NCI-H2107 treated with DMSO at 0.1 percent for 48 hours (cell line): ENCODE data around the gene FITM1.

ENCODE experiments used
- DNase-seq: peaks from one replicate; lab custom pipeline; 2025; ENCODE audit not compliant: unreplicated experiment; lab: John Stamatoyannopoulos, UW

The FITM1 gene

GRCh38 chr14:24130380-24130716 lies at the start of gene FITM1:
Gene FITM1, plus strand, starts transcription at chr14:24130659. Its CDS starts 905 bp downstream, at chr14:24131564.
- no peak for DNase-seq

GRCh38 chr14:24080888-24081738 lies 49.3 kb upstream of the FITM1 start:
- DNase-seq, result peak; percentile 63

GRCh38 chr14:24081739-24082211 lies 48.7 kb upstream of the FITM1 start:
- DNase-seq, result no peak

GRCh38 chr14:24082411-24083080 lies 47.9 kb upstream of the FITM1 start:
- no peak for DNase-seq

DNA sequence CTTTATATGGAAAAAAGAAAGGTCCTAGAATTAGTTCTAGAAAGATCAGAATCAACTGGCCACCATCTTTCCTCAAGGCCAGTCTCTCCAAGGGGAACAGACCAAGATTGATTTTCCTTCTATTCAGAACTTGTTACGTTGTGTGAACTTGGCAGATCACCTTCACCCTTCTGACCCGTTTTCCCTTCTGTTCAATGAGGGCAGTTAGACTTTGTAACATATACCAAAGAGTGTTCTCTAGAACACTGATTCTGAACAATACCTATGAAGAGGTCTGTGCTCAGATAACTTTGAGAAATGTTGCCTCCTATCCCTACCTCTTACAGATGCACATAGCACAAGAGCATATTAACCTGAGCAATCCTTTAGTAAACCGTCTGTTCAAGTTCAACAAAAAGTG lies 47.0 kb upstream of the FITM1 start:
- no peak for DNase-seq

GRCh38 chr14:24084440-24084839 lies 46.0 kb upstream of the FITM1 start:
- no peak for DNase-seq

DNA sequence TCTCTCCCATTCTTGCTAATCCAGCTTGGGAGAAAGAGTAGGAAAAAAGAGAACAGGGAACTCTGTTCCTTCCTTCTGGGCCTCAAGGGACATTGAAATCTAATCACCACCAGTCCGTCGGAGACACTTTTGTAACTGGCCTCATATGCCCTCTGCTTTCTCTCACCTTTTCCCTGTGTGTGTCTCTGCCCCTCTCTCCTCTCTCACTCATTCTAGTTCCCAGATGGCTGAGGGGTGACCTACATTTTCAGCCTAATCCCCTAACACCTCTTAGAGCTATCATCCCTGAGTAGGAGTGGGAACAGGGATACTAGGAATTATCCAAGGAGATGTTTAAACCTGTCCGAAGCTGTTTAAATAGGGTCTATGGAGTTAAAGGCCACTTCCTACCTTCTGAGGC lies 45.2 kb upstream of the FITM1 start:
- DNase-seq, result no peak

- no peak for DNase-seq
Measured at GRCh38 chr14:24086193-24086955, 44.1 kb upstream of the FITM1 start.

GRCh38 chr14:24087004-24087403 lies 43.5 kb upstream of the FITM1 start:
- DNase-seq, result no peak

- no peak for DNase-seq
Measured at GRCh38 chr14:24088095-24088494, 42.4 kb upstream of the FITM1 start.

GRCh38 chr14:24089890-24090289 lies 40.6 kb upstream of the FITM1 start:
- no peak for DNase-seq

DNA sequence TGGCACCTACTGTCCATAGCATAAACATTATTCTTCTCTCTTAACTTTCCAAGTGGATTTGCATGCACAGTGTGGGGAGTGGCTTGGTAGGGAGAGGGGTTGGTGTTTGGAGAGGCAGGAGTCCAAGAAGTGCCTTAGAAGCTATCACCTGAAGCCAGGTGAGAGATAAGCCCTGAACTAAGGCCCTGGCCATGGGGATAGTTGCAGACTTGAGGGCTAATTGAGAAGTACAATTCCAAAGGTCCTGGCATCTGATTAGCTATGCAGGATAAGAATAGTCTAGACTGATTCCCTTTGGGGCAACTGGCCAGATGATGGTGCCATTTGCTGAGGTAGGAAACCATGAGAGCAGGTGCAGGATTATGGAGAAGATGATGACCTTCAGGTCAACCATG lies 38.4 kb upstream of the FITM1 start:
- no peak for DNase-seq

DNA sequence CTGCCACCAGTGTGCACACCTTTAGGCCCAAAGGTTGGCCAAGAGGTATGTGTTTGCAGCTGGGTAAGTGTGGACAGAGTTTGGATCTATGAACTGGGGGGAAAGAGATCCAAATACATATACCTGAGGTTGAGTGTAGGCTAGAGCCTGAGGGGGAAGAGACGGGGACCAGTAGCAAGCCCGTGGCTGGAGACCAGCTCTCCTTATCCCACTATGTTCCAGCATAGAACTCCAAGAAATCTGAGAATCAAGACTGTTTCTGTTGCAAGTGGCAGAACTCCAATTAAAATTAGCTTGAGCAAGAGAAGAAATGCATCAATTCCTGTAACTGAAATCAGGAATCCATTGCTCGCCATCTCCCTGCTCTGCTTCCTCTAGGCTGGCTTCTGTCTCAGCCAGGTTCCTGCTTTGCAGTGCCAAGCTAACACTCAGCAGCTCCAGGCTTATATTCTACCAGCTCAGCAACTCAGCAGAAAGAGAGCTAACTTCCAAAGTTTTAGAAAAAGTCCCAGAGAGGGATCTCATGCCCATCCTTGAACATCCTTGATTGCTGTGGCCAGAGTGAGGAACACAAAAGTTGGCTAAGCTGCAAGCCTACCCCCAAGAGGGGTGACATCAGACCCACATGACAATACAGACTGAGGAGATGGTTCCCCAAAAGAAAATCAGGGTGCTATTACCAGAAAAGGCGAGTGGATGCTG lies 37.8 kb upstream of the FITM1 start:
- no peak for DNase-seq

DNA sequence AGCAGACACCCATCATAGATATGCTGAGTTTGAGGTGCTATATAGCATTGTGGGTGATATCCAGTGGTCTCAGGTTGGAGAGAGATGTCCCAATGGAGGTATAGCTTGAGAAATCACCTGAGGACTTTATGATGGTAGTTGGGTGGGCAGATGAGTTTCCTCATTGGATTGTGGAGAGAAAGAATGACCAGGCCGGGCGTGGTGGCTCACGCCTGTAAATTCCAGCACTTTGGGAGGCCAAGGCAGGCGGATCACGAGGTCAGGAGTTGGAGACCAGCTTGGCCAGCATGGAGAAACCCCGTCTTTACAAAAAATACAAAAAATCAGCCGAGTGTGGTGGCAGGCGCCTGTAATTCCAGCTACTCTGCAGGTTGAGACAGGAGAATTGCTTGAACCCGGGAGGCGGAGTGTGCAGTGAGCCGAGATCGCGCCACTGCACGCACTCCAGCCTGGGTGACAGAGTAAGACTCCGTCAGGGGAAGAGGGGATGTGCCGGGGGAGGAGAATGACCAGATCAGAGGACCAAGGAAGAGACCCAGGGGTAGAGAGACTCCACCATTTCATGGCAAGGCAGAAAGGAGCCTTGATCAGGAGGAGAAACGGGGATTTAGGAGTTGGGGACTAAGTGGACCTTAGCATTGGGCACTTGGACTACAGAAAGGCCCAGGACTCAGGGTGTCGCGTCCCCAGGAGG lies 37.1 kb upstream of the FITM1 start:
- DNase-seq, result no peak

DNA sequence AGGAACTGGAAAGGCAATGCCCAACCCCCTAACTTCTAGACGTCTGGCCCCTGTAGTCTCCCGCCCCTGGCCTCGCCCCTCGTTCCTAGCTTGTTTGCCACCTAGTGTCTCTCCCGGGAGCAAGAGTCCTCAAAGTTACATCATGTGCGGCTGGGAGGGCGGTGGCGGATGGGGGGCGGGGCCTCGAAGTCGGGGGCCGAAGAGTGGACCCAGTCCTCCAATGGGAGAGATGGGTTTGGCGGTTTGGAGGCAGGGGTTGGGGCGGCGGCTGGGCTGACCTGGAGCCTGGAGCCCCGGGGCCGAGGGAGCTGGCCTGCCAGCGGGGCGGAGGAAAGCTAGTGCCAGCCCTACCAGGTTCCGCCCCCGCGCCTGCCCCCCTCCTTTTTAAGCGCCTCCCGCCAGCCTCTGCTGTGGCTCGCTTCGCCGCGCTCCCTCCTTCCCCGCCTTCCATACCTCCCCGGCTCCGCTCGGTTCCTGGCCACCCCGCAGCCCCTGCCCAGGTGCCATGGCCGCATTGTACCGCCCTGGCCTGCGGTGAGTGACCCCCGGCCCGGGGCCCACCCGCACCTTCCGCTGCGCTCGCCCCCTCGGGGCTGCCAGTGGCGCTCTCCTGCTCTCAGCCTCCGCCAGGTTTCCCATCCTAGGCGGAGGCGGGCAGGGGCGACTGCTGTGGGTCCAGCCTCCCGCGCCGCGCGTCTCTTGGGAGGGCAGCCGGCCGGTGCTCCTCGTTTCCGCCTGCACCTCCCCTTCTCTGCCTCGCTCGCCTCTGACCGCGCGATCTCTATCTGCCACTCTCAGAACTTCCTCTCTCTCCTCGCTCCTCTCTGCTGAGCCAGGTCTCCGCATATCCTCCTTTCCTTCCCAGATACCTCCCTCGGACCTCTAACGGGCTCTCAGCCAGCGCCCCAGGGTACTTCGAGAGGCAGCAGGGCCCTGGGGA lies 36.3 kb upstream of the FITM1 start, which contains the start of gene PCK2:
TSS of gene PCK2 (plus strand) at position 411 of the 940 bp plus-strand sequence. CDS start at position 506, 95 bp downstream.
- peak; percentile 92 for DNase-seq

DNA sequence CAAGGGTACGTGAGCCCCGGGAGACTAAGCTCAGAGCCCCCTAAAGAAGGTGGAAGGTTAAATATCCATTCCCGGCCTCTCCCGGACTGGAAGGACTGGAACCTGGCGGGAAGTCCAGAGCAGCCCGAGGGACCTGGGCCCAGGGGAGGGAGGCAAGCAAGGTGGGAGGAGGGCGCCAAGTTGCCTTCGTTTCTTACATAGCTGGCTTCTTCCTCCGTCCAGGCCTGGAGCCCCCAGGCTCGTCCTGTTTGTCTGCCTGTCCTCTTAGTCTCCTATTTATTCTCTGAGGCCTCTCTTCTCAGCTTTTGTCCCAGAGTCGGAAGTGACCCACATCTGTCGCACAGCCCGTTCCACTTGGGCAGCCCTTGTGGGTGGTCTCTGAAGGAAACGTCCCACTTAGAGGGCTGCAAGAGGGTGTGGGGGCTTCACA lies 35.6 kb upstream of the FITM1 start:
- DNase-seq, result no peak

DNA sequence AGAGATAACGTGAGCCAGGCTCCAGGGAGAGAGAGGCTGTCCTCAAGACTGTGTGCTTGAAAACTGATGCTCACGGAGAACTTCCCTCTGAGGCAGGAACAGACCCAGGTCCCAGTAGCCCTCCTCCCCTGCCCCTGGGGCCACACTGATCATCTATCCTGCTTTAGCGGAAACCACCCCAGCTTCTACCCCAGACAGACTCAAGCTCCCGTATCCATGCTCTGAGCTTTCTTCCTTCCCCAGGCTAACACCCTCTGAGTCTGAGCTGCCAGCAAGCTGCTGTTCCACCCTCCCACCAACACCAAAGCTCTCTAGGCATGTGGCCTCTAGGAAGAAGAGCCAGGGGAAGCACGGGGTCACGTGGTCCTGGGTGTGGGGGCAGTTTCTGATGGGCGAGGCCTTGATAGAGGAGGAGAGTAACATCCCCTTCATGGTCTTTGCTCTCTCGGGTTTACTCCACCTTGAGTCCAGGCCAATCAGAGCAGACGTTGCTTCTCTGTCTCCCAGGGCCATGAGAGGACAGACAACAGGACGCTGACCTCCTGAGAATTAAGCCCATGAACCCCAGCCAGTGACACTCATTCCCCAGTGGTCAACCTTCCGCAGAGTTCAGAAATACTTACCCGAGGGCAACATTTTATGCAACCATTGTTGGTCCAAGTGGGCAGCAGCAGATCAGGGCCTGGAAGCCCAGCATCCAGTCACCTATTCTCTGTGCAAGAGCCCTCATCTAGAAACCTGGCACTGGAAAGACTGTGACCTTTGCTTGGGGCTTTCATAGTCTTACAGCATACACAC lies 35.0 kb upstream of the FITM1 start:
- DNase-seq, result no peak

DNA sequence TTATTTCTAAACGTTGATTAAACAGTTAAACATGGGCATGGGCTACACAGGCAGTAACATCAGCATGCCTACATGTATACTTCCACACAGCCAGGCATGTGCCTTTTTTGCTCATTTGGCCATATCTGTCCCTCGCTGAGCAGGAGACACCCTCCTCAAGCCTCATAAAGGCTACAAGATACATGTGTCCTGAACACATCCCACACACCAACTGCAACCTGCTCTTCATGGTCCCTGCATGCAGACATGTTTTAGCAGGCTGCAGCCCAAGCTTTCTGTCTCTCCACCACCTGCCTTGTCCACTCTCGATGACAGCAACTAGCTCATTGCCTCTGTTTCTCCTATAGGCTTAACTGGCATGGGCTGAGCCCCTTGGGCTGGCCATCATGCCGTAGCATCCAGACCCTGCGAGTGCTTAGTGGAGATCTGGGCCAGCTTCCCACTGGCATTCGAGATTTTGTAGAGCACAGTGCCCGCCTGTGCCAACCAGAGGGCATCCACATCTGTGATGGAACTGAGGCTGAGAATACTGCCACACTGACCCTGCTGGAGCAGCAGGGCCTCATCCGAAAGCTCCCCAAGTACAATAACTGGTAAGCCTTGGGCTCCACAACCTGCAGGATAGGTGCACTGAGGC lies 33.8 kb upstream of the FITM1 start:
- DNase-seq, result no peak
